ENCODE results near the gene PANK4.

Gene PANK4

DNA sequence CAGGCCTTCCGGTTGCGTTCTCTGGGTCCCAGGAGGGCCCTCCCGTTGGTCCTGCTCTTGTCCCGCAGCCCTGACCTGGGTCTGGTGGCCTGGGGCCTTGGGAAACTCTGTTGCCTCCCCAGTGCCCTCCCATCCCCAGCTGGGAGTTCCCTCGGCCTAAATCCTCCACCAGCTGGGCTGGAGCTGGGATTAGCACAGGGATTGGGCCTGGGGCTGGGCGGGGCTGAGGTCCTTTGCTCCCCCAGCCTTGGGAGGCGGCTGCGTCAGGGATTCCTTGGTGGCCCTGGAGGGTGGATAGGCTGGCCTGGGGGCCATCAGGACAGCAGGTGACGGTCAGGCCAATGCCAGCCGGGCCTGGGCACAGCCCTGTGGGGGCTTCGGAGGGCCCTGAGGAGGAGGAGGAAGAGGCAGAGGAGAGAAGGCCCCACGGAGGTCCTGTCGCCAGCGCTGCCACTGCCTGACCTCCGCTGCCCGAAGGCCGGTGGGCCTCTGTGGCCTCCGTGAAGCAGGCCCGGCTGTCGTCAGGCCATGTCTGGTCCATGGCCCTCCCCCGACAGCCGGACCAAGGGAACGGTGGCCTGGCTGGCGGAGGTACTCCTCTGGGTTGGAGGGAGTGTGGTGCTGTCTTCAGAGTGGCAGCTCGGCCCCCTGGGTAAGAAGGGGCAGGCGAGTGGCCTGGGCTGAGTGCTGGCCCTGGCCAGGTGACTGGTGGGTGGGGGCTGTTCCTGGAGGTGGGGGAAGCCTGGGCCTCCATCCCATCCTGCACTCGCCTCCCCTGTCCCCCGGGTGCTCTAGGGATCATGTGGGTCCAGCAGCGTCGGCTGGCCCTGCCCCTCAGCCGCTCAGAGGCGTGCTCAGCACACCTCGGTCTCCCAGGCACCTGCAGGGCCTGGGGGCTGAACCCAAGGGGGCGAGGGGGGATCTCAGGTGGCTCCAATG is 50.1 kb downstream of the PANK4 start, which contains the start of gene PLCH2:
Gene PLCH2, plus strand, starts transcription at position 229 of the 939 bp plus-strand sequence. Its CDS starts 300 bp downstream, at position 529.
- no peak for DNase-seq (ENCODE audit: low read depth in 2 of 2)

DNA sequence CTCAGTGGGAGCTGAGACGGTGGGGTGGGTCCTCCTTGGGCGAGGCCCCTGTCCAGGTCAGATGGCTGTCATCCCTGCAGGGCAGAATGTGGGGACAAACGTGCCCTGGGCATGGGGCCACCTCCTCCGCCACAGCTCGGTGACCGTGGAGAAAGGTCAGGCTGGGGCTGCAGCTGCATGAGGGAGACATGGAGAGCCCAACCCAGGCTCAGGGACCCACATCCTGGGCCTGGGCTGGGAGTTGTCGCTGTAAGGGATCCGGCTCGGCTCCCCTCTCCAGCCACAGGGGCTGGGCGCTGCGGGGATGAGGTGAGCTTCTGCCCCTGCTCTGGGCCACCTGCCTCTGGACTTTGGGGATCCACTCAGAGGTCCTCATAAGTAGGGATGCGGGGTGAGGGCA is 50.8 kb downstream of the PANK4 start:
- no peak for DNase-seq (ENCODE audit: low read depth in 2 of 2)

GRCh38 chr1:2474933-2475371 is 51.4 kb downstream of the PANK4 start:
- DNase-seq (ENCODE audit: low read depth in 2 of 2): no peak

GRCh38 chr1:2474104-2474844 is 52.1 kb downstream of the PANK4 start:
- DNase-seq (ENCODE audit: low read depth in 2 of 2): no peak

- no peak for DNase-seq (ENCODE audit: low read depth in 2 of 2)
Observed at GRCh38 chr1:2473198-2473597, 53.2 kb downstream of the PANK4 start.

DNA sequence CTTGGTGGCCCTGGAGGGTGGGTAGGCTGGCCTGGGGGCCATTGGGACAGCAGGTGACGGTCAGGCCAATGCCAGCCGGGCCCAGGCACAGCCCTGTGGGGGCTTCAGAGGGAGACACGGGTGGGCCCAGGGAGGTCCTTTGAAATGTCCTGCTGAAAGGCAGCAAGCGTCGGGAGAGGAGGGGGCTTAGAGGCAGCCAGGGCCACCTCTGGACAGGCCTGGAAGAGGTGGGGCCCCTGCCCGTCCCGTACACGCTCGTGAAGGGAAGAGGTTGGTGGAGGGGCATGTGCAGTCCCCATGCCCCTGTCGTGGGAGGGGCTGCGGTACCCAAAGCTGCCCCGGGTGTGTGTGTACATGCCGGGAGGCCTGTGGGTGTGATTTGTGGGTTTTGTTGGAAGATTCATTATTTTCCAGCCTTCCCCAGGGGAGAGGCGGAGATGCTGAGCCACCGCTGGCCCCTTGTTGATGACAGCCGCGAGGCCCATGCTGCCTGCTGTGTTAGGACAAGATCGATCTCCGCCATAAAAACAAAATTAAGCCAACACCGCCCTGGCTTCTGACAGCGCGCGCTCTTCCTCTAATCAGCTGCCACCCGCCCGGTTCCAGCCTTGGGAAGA is 53.7 kb downstream of the PANK4 start:
- no peak for DNase-seq (ENCODE audit: low read depth in 2 of 2)

- DNase-seq (ENCODE audit: low read depth in 2 of 2): no peak
Observed at GRCh38 chr1:2472109-2472508, 54.3 kb downstream of the PANK4 start.

DNA sequence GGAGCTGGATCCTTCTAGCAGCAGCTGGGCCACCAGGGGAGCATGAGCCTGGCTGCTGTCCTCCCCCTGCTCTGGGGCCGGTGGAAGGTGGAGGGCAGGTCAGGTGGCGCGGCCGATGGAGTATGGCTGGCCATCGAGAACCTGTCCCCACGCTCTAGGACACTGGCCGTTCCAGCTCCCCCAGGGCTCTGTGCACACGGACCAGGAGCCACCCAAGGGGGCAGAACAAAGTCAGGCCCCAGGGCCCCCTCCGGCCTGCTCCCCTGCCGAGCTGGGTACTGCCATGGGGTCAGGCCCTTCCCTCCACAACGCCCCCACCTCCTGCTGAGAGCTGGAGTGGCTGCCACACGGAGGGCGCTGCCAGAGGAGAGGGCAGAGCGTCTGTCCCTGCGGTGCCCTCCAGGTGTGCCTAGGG is 54.8 kb downstream of the PANK4 start:
- DNase-seq (ENCODE audit: low read depth in 2 of 2): no peak

DNA sequence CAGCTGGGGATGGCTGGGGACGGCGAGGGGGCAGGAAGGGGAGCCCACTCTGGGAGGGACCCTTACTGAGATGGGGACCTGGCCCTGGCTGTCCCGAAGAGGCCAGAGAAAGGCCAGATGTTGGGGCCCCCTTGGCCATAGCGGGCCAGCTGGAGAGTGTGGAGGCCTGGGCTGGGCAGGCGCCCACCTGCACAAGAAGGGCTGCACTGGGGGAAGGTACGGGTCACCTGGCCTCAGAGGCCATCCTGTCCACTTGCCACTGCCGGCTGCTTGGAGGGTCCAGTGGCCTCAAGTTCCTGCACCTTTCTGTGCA is 55.3 kb downstream of the PANK4 start:
- no peak for DNase-seq (ENCODE audit: low read depth in 2 of 2)

- DNase-seq (ENCODE audit: low read depth in 2 of 2): no peak
Observed at GRCh38 chr1:2470290-2471158, 55.9 kb downstream of the PANK4 start.

- DNase-seq (ENCODE audit: low read depth in 2 of 2): no peak
Observed at GRCh38 chr1:2469103-2469940, 57.1 kb downstream of the PANK4 start.

- no peak for DNase-seq (ENCODE audit: low read depth in 2 of 2)
Observed at GRCh38 chr1:2468540-2468939, 57.9 kb downstream of the PANK4 start.

DNA sequence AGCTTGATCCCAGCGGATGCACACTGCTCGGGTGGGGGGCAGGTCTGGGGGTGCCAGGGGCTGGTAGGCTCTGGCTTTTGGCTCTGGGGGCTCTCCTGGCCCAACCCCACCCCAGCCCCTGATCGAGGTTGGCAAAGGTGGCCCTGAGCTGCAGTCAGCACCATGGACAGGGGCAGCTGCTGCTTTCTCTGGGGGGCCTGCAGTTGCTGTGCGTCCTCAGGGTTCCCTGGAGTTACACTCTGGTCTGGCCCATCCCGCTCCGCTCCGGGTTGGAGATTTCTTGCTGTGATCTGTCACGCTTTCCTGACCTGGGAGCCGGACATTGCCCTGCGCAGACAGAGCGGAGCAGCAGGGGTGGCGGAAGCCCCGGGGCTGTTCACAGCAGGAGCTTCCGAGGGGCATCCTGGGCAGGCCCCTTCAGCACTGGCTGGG is 58.3 kb downstream of the PANK4 start:
- no peak for DNase-seq (ENCODE audit: low read depth in 2 of 2)

- no peak for DNase-seq (ENCODE audit: low read depth in 2 of 2)
Observed at GRCh38 chr1:2466958-2467554, 59.3 kb downstream of the PANK4 start.

GRCh38 chr1:2466270-2466665 is 60.1 kb downstream of the PANK4 start:
- DNase-seq (ENCODE audit: low read depth in 2 of 2): no peak

- DNase-seq (ENCODE audit: low read depth in 2 of 2): no peak
Observed at GRCh38 chr1:2465371-2466269, 60.8 kb downstream of the PANK4 start.

DNA sequence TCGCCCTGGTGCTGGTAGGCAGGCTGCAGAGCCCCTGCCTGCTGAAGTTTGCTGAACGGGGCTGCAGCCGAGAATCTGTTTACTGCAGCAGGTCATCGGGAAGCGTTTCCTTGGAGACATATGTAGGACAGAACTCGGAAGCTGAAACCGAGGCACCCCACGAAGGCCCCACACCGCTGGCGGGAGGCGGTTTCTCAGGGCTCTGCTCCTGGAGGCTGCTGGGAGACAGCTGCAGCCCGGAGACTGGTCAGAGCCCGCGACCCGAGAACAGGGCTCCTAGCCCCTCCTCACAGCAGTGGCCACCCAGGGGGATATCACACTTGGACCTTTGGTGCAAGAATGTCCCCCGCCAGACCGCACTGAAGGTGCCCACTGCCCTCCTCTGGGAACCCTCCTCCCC is 63.0 kb downstream of the PANK4 start:
- DNase-seq (ENCODE audit: low read depth in 2 of 2): no peak

GRCh38 chr1:2462819-2463218 is 63.6 kb downstream of the PANK4 start:
- no peak for DNase-seq (ENCODE audit: low read depth in 2 of 2)

Data from stimulated activated CD8-positive, alpha-beta memory T cell treated with anti-CD3 and anti-CD28 coated beads, Interleukin-15, amount 100 ng/mL, for 4 hours (primary cell).